Stomach (tissue), 9 donors: Measurements from ENCODE around the gene GSDME. TPM values are rescaled to one million over a fixed set of nuclear protein-coding genes. Genes with fewer than 3 reads are reported as not detected.

ENCODE experiments used
- DNase-seq, 2 donors: peaks; one replicate each; pipeline versions ENCODE4 v3.0.0 to v3.0.0-alpha.2; 2013 to 2019
- H3K27ac ChIP-seq, 5 donors: fragments of 200-600 bp in 4 of 5; sonication (generic) in 4 of 5; one replicate each; pipeline ENCODE4 v1.5.1; 2013 to 2019; ENCODE audit warnings: mild to moderate bottlenecking in 1 of 5, moderate library complexity in 1 of 5
- H3K27me3 ChIP-seq, 3 donors: fragments of 200-600 bp; sonication (generic); one replicate each; pipeline ENCODE4 v1.5.1; 2017 to 2019; ENCODE audit warnings: mixed run types in 1 of 3
- H3K36me3 ChIP-seq, 4 donors: fragments of 200-600 bp; sonication (generic); 1 replicate in 3 of 4; 2 replicates in 1 of 4; pipeline ENCODE4 v1.5.1; 2016 to 2019
- H3K4me1 ChIP-seq, 4 donors: fragments of 200-600 bp; sonication (generic); one replicate each; pipeline ENCODE4 v1.5.1; 2016 to 2019
- H3K4me3 ChIP-seq, 4 donors: fragments of 200-600 bp; sonication (generic) in 3 of 4; one replicate each; pipeline ENCODE4 v1.5.1; 2016 to 2019; ENCODE audit warnings: mild to moderate bottlenecking in 1 of 4
- H3K9me3 ChIP-seq, 4 donors: fragments of 200-600 bp; sonication (generic); one replicate each; pipeline ENCODE4 v1.5.1; 2016 to 2019
- EP300 ChIP-seq: sonication (generic); formaldehyde crosslinking; IDR thresholded peaks from one replicate; pipeline ENCODE4 v1.6.1; 2017; ENCODE audit warnings: antibody characterized with exemption
- POLR2A ChIP-seq, 4 donors: fragments of 450-650 bp; IDR thresholded peaks; one replicate each; pipeline ENCODE4 v1.6.1; 2016; ENCODE audit warnings: antibody characterized with exemption in 4 of 4, control low read depth in 2 of 4, mild to moderate bottlenecking in 1 of 4, moderate library complexity in 1 of 4
- POLR2AphosphoS5 ChIP-seq, 3 donors: sonication (generic); formaldehyde crosslinking; IDR thresholded peaks; one replicate each; pipeline ENCODE4 v1.6.1; 2016; ENCODE audit warnings: antibody characterized with exemption in 3 of 3
- WGBS, 5 donors: extraction: QIAGEN DNeasy Blood & Tissue Kit in 3 of 5; methylation state at CpG; one replicate each; pipeline versions ENCODE4 v1.1.5 to v1.1.7; 2013 to 2018; 5-methylcytosine and 5-hydroxymethylcytosine counted together
- intact Hi-C: fragments of 100-400 bp; cut with DNase I; formaldehyde crosslinking; loops from one replicate; pipeline ENCODE4 v1.15.1; 2023; ENCODE audit warnings: low total_unique reads
- polyA plus RNA-seq, 3 donors: library from polyadenylated mRNA; stranded (reverse); fragments of 200-250 nt; gene quantifications; one replicate each; pipeline ENCODE4 v1.2.3, GENCODE V29; 2013
- total RNA-seq, 5 donors: library from RNA; depleted of rRNA; stranded (reverse); fragments of >200 nt; gene quantifications; one replicate each; pipeline versions ENCODE4 v1.1.0 to v1.2.3, GENCODE V29; 2014 to 2016
- TF ChIP-seq, protein P1 (sequence below), 7 experiments: fragments of 450-650 bp in 4 of 7; fragments of 200-600 bp in 3 of 7; sonication (generic) in 3 of 7; IDR thresholded peaks; one replicate each; pipeline ENCODE4 v1.5.1; 2016 to 2019; ENCODE audit warnings: antibody characterized with exemption in 7 of 7, control low read depth in 2 of 7, mild to moderate bottlenecking in 1 of 7
- donor health status: healthy with polysubstance abuse.
- donor health status: Bipolar disorder and iron deficiency.
- donor health status: healthy.

GSDME gene
- total and polyA plus RNA-seq, 8 donors, result 2.6 to 11.9 (median 4.5) TPM; not detected in 1

DNA sequence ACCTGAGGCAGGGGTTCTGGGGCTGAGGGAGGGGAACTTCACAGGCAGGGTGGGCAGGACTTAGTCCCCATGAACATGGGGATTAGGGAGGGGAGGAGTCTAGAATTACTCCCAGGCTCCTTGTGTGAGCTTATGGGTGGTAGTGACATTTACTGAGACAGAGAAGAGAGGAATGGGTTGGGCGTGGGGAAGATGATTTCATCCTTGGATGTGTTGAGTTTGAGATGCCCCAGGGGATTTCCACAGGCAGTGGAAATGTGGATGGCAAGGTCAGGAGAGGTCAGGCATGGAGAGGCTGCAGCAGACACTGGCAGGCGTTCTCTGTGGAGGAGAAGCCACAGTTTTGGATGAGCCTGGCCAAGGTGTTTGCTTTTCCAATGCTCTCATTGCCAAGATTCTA lies 26.4 kb upstream of the GSDME start:
- H3K4me3 ChIP-seq, result no peak overlapping the region
- DNase-seq, result no peak
- no peaks in the 10 kb centered on the region for H3K36me3 ChIP-seq
- intact Hi-C loops, result no loop called here
- H3K27ac ChIP-seq, result no peak overlapping the region
- H3K4me1 ChIP-seq, result no peaks in the 10 kb centered on the region
- 71 to 95% (median 91%) methylated on average over 2 of the region's 2 CpGs for WGBS, 5 donors
- peaks cover 0 to 3% (median 0%) of the 10 kb centered on the region in 4 donors for H3K9me3 ChIP-seq
- TF ChIP-seq, protein P1, sequence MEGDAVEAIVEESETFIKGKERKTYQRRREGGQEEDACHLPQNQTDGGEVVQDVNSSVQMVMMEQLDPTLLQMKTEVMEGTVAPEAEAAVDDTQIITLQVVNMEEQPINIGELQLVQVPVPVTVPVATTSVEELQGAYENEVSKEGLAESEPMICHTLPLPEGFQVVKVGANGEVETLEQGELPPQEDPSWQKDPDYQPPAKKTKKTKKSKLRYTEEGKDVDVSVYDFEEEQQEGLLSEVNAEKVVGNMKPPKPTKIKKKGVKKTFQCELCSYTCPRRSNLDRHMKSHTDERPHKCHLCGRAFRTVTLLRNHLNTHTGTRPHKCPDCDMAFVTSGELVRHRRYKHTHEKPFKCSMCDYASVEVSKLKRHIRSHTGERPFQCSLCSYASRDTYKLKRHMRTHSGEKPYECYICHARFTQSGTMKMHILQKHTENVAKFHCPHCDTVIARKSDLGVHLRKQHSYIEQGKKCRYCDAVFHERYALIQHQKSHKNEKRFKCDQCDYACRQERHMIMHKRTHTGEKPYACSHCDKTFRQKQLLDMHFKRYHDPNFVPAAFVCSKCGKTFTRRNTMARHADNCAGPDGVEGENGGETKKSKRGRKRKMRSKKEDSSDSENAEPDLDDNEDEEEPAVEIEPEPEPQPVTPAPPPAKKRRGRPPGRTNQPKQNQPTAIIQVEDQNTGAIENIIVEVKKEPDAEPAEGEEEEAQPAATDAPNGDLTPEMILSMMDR (IDR thresholded peaks at IDR 0.05), result no peak
- TF ChIP-seq POLR2AphosphoS5 (IDR thresholded peaks at IDR 0.05), result no peak
- TF ChIP-seq EP300, result no peak
- TF ChIP-seq POLR2A (IDR thresholded peaks at IDR 0.05), result no peak
- H3K27me3 ChIP-seq, result no peaks in the 10 kb centered on the region

DNA sequence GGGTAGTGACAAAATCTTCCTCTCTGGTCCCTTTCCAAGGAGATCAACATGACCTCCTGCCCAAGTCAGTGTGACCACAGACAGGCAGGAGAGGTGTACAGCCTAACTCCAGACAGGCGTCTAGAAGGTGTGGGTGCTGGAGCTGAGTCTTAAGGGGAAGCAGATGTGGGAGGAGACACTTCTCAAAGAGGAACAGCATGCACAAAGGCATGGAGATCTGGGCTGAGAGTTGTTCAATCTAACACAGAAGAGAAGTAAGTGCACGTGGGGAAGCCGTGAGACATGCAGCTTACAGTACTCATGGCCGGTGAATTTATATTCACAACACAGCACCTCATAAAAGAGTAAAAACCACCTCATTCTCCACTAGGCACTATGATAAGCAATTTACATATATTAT lies 23.8 kb upstream of the GSDME start:
- intact Hi-C loops, result no loop called here
- DNase-seq, result no peak
- no peaks in the 10 kb centered on the region for H3K36me3 ChIP-seq
- H3K27me3 ChIP-seq, result no peaks in the 10 kb centered on the region
- H3K9me3 ChIP-seq, result peaks cover 0 to 3% (median 0%) of the 10 kb centered on the region in 4 donors
- no peak overlapping the region for H3K4me3 ChIP-seq
- H3K4me1 ChIP-seq, result no peaks in the 10 kb centered on the region
- no peak for TF ChIP-seq EP300
- TF ChIP-seq POLR2AphosphoS5 (IDR thresholded peaks at IDR 0.05), result no peak
- TF ChIP-seq, protein P1 (IDR thresholded peaks at IDR 0.05), result no peak
- no peak for TF ChIP-seq POLR2A (IDR thresholded peaks at IDR 0.05)
- WGBS, 5 donors, result 80 to 91% (median 89%) methylated on average over 4 of the region's 4 CpGs
- no peak overlapping the region for H3K27ac ChIP-seq

DNA sequence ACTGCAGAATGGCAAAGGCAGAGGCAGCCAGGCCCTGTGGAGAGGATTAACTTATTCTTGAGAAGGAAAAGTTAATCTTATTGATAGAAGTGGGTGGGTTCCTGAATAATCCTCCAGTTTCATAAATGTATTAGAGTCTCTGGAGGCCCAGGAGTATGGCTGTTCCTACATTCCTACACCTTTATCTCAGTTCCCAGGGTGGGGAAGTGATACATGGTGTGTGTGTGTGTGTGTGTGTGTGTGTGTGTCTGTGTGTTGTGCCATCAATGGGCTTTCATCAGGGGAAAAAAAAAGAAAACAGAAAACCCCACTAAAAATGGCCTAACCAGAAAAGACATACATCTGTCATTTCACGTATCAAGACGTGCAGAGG lies 22.0 kb upstream of the GSDME start:
- no peaks in the 10 kb centered on the region for H3K36me3 ChIP-seq
- no peaks in the 10 kb centered on the region for H3K4me1 ChIP-seq
- H3K9me3 ChIP-seq, result peaks cover 0 to 3% (median 0%) of the 10 kb centered on the region in 4 donors
- TF ChIP-seq, protein P1 (IDR thresholded peaks at IDR 0.05), result no peak
- TF ChIP-seq POLR2A (IDR thresholded peaks at IDR 0.05), result no peak
- no peak for TF ChIP-seq POLR2AphosphoS5 (IDR thresholded peaks at IDR 0.05)
- TF ChIP-seq EP300, result no peak
- H3K27ac ChIP-seq, result no peak overlapping the region
- no peak for DNase-seq
- whole genome bisulfite sequencing, 5 donors, result 89 to 97% (median 95%) methylated on average over 2 of the region's 2 CpGs
- intact Hi-C loops, result no loop called here
- H3K4me3 ChIP-seq, result no peak overlapping the region
- no peaks in the 10 kb centered on the region for H3K27me3 ChIP-seq

DNA sequence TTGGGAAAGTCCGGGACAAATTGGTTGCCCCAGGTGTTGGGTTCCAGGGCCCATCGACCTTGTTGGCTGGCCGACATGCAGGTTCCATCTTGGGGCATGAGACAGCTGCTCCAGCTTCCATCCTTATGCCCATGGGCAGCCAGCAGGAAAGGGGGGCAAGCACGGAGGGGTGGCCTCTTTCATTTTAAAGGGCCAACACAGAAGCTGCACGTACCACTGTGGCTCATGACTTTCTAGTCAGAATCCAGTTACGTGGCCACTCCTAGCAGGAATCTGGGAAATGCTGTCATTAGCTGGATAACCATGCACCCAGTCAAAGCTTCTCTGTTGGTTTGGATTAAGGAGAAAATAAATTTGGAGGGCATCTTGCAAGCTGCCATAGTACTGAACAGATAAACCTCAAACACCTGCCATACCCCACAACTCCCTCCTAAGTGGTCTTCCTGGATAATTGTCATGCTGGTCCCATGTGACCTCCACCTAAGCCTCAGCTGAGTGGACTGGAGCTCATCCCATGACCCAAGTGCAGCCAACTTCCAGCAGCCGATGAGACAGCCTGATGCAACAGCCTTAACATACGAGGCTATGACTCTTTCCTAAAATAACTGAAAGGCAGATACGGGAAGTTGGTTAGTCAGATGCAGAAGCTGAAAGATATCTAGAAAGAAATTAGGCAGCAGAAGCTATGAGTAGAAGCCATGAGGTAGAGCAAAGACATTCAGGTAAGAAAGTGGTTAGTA lies 21.4 kb upstream of the GSDME start:
- peak in 1 of 2 donors; percentile 12 for DNase-seq
- Histone ChIP-seq H3K9me3 (peaks cover 0 to 3% (median 0%) of the 10 kb centered on the region in 4 donors), H3K4me3 (no peak overlapping the region), H3K27me3 (no peaks in the 10 kb centered on the region), H3K4me1 (no peaks in the 10 kb centered on the region), H3K36me3 (no peaks in the 10 kb centered on the region), H3K27ac (no peak overlapping the region)
- no peak for TF ChIP-seq POLR2AphosphoS5 (IDR thresholded peaks at IDR 0.05)
- TF ChIP-seq, protein P1 (IDR thresholded peaks at IDR 0.05), result no peak
- no peak for TF ChIP-seq POLR2A (IDR thresholded peaks at IDR 0.05)
- no peak for TF ChIP-seq EP300
- WGBS, 5 donors, result 82 to 86% (median 84%) methylated on average over 8 to 9 of the region's 9 CpGs
- intact Hi-C loops, result no loop called here
